ENCODE data around the gene SDHC.

DNA sequence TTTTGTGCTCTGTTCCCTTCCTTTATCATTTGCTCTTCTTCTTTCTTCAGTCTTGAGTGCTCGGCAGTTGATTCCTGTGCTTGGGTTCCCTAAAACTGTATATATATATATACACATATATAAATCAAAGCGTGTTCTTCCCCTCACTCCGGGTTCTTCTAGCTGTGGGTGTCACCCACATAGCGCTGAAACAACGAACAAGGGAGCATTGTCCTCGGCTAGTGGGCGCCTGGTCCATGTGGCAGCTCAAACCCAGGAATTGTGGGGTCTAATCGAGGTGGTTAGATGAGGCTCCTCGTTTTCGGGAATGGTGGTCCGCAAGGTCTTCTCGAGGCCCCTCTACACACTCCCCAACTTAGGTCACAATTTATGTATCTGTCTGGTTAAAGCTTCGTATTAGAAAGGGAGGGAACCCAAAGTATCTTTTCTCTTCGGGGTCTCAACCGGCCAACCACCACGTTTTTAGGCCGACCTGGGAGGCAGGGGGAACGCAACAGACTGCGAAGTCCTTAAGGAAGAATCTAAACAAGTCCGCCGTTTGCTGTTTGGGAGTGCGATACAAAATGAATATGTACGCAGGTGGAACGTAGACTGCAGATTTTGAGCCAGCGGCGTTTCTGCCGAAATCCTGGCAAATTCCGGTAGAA is 504 bp upstream of the SDHC start:
- TF ChIP-seq, protein P1, sequence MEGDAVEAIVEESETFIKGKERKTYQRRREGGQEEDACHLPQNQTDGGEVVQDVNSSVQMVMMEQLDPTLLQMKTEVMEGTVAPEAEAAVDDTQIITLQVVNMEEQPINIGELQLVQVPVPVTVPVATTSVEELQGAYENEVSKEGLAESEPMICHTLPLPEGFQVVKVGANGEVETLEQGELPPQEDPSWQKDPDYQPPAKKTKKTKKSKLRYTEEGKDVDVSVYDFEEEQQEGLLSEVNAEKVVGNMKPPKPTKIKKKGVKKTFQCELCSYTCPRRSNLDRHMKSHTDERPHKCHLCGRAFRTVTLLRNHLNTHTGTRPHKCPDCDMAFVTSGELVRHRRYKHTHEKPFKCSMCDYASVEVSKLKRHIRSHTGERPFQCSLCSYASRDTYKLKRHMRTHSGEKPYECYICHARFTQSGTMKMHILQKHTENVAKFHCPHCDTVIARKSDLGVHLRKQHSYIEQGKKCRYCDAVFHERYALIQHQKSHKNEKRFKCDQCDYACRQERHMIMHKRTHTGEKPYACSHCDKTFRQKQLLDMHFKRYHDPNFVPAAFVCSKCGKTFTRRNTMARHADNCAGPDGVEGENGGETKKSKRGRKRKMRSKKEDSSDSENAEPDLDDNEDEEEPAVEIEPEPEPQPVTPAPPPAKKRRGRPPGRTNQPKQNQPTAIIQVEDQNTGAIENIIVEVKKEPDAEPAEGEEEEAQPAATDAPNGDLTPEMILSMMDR (IDR thresholded peaks at IDR 0.05 in 2 of 3, conservative IDR thresholded peaks at IDR 0.05 in 1 of 3; ENCODE audit: borderline replicate concordance in 1 of 3, insufficient read depth in 1 of 3, low read depth in 2 of 3, low read length in 2 of 3) = no peak
- TF ChIP-seq POLR2A (IDR thresholded peaks at IDR 0.05; ENCODE audit: borderline replicate concordance, extremely low read depth, insufficient read depth, insufficient read length) (no peak), SRF (IDR thresholded peaks at IDR 0.05; ENCODE audit: low read depth) (no peak), ZNF274 (IDR thresholded peaks at IDR 0.05; ENCODE audit: low read depth, low read length) (no peak)

Data from HCT116 (cell line).